ENCODE measurements around the gene ADAMTSL3. TPM values are rescaled to one million over a fixed set of nuclear protein-coding genes. Genes with fewer than 3 reads are reported as not detected.

ADAMTSL3 gene
- total RNA-seq, 2 donors from 2014 or later, result 0.79 to 3.4 TPM

DNA sequence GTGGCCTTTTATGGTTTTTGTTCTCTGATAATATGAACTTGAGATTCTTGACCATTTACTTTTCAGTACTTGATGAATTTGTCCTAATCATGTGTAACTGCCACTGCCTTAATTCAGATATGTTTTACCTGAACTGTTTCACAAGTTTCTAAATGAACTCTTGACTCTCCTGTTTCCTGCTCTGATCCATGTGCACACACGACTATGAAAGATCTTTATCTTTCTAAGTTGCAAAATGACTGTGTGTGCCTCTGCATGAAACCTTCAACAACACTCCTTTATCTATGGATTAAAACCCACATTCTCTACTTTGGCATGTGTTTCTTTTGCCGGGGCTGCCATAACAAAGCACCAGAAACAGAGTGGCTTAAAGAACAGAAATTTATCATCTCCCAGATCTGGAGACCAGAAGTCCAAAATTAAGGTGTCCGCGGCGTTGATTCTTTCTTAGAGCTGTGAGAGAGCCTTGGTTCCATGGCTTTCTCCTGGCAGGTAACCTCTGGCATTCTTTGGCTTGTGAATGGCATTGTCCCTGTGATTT lies 275.0 kb downstream of the ADAMTSL3 start:
- DNase-seq, result no peak
- no peak overlapping the region for H3K4me3 ChIP-seq (ENCODE audit: low read length)
- H3K27me3 ChIP-seq (ENCODE audit: control insufficient read depth, insufficient read depth, low read length, poor library complexity, severe bottlenecking), result peaks cover 10% of the 10 kb centered on the region
- WGBS, 2 experiments (ENCODE audit: insufficient coverage in 1 of 2, insufficient read length in 1 of 2), result 91% methylated on average over 5 of the region's 5 CpGs
- TF ChIP-seq, protein P1, sequence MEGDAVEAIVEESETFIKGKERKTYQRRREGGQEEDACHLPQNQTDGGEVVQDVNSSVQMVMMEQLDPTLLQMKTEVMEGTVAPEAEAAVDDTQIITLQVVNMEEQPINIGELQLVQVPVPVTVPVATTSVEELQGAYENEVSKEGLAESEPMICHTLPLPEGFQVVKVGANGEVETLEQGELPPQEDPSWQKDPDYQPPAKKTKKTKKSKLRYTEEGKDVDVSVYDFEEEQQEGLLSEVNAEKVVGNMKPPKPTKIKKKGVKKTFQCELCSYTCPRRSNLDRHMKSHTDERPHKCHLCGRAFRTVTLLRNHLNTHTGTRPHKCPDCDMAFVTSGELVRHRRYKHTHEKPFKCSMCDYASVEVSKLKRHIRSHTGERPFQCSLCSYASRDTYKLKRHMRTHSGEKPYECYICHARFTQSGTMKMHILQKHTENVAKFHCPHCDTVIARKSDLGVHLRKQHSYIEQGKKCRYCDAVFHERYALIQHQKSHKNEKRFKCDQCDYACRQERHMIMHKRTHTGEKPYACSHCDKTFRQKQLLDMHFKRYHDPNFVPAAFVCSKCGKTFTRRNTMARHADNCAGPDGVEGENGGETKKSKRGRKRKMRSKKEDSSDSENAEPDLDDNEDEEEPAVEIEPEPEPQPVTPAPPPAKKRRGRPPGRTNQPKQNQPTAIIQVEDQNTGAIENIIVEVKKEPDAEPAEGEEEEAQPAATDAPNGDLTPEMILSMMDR (conservative IDR thresholded peaks at IDR 0.05), result no peak
- no peak overlapping the region for H3K9ac ChIP-seq (ENCODE audit: extremely low read depth, low read length, poor library complexity, severe bottlenecking)
- H3K9me3 ChIP-seq (ENCODE audit: control insufficient read depth, low read length), result peaks cover 8% of the 10 kb centered on the region
- H3K4me1 Mint-ChIP-seq, result peaks cover 9% of the 10 kb centered on the region
- no peak overlapping the region for H3K4me3 Mint-ChIP-seq
- H3K27me3 Mint-ChIP-seq (ENCODE audit: insufficient read depth), result peaks cover 8% of the 10 kb centered on the region
- H3K36me3 Mint-ChIP-seq (ENCODE audit: low read depth), result no peaks in the 10 kb centered on the region
- no peak overlapping the region for H3K27ac Mint-ChIP-seq
- H3K9me3 Mint-ChIP-seq, result peaks cover 12% of the 10 kb centered on the region
- H3K27ac ChIP-seq (ENCODE audit: low read depth, low read length), result no peak overlapping the region
- H3K4me1 ChIP-seq (ENCODE audit: control insufficient read depth, insufficient read depth, low read length), result peaks cover 8% of the 10 kb centered on the region
- H3K36me3 ChIP-seq (ENCODE audit: control insufficient read depth, insufficient read depth, low read length), result no peaks in the 10 kb centered on the region

DNA sequence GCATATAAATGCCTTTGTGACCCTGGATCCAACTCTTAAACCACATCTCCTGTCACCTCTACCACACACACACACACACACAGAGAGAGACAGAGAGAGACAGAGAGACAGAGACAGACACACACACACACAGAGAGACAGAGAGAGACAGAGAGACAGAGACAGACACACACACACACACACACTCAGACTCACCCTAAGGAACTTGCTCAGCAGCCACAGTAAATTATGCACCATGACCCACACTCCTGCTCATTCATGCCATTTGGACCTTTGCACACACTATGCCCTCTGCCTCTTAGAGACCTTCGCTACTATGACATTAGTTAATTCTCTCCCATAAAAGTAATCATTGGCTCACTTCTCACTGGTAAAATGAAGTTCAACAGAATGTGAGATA lies 275.7 kb downstream of the ADAMTSL3 start:
- H3K9me3 Mint-ChIP-seq, result peaks cover 19% of the 10 kb centered on the region
- Histone ChIP-seq H3K9ac (ENCODE audit: extremely low read depth, low read length, poor library complexity, severe bottlenecking) (no peak overlapping the region), H3K27ac (ENCODE audit: low read depth, low read length) (no peak overlapping the region), H3K4me1 (ENCODE audit: control insufficient read depth, insufficient read depth, low read length) (peaks cover 7% of the 10 kb centered on the region), H3K4me3 (ENCODE audit: low read length) (no peak overlapping the region), H3K9me3 (ENCODE audit: control insufficient read depth, low read length) (peaks cover 15% of the 10 kb centered on the region), H3K27me3 (ENCODE audit: control insufficient read depth, insufficient read depth, low read length, poor library complexity, severe bottlenecking) (peaks cover 10% of the 10 kb centered on the region), H3K36me3 (ENCODE audit: control insufficient read depth, insufficient read depth, low read length) (no peaks in the 10 kb centered on the region)
- WGBS, 2 experiments (ENCODE audit: insufficient coverage in 1 of 2, insufficient read length in 1 of 2), result 95 to 100% methylated on average over 1 of the region's 1 CpG
- no peaks in the 10 kb centered on the region for H3K36me3 Mint-ChIP-seq (ENCODE audit: low read depth)
- H3K27me3 Mint-ChIP-seq (ENCODE audit: insufficient read depth), result peaks cover 8% of the 10 kb centered on the region
- DNase-seq, result no peak
- H3K27ac Mint-ChIP-seq, result no peak overlapping the region
- peaks cover 6% of the 10 kb centered on the region for H3K4me1 Mint-ChIP-seq
- no peak overlapping the region for H3K4me3 Mint-ChIP-seq
- TF ChIP-seq, protein P1 (conservative IDR thresholded peaks at IDR 0.05), result no peak

DNA sequence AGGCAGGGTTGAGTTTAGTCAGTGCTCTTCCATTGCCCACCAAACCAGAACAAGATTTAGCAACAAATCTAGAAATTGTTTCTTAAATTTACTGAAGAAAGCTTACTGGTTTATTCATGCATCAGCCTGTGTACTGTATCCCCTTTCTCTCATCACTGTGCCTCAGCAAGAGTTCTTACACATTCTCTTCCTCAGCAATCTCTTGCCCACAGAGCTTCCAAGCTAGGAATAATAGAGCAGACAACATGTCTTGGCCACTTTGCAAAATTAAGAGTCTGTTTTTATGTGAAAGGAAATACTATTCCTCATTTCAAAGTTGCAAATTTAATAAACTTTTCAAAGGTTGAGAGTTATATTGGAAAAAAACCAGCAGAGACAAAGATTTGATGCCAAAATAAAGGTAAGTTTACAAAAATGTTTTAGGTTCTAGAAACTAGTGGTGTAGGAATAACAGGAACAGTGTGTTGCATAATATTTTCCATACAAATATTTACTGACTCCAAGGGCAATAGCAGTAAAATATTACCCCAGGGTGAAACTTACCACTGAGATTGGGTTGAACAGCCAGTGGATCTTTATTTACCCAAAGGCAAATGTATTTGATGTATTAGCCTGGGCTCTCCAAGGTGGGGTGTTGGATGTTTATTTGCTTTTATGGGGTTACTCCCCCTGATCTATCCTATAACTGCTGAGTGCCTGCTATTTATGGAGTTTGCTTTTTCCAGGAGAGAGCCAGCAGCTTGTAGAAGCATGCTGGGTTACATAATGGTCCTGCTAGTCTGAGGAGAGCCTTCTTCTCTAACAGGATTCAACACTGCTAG lies 276.7 kb downstream of the ADAMTSL3 start:
- Mint-ChIP-seq H3K4me1 (no peaks in the 10 kb centered on the region), H3K36me3 (ENCODE audit: low read depth) (no peaks in the 10 kb centered on the region), H3K9me3 (peaks cover 22% of the 10 kb centered on the region), H3K4me3 (no peak overlapping the region), H3K27me3 (ENCODE audit: insufficient read depth) (peaks cover 8% of the 10 kb centered on the region), H3K27ac (no peak overlapping the region)
- Histone ChIP-seq H3K9ac (ENCODE audit: extremely low read depth, low read length, poor library complexity, severe bottlenecking) (no peak overlapping the region), H3K36me3 (ENCODE audit: control insufficient read depth, insufficient read depth, low read length) (no peaks in the 10 kb centered on the region), H3K4me1 (ENCODE audit: control insufficient read depth, insufficient read depth, low read length) (no peaks in the 10 kb centered on the region), H3K9me3 (ENCODE audit: control insufficient read depth, low read length) (peaks cover 24% of the 10 kb centered on the region), H3K4me3 (ENCODE audit: low read length) (no peak overlapping the region), H3K27ac (ENCODE audit: low read depth, low read length) (no peak overlapping the region), H3K27me3 (ENCODE audit: control insufficient read depth, insufficient read depth, low read length, poor library complexity, severe bottlenecking) (peaks cover 7% of the 10 kb centered on the region)
- TF ChIP-seq, protein P1 (conservative IDR thresholded peaks at IDR 0.05), result no peak
- no peak for DNase-seq
